Neural progenitor cell (in vitro differentiated cells): ENCODE measurements around the gene GIGYF1. TPM values are rescaled to one million over a fixed set of nuclear protein-coding genes. Genes with fewer than 3 reads are reported as not detected.

Experiments used
- DNase-seq: peaks from one replicate; pipeline ENCODE4 v3.0.0-alpha.2; 2016; ENCODE audit warnings: low spot score
- H2AFZ ChIP-seq: fragments of 200-600 bp; sonication (generic); replicated peaks from 2 replicates; pipeline ENCODE4 v1.6.1; 2016; ENCODE audit warnings: antibody characterized with exemption
- H3F3A ChIP-seq: fragments of 200-600 bp; sonication (generic); 2 replicates; pipeline ENCODE4 v1.6.1; 2016; ENCODE audit warnings: antibody characterized with exemption, low read depth
- H3K27ac ChIP-seq: fragments of 200-600 bp; sonication (generic); 2 replicates; pipeline ENCODE4 v1.5.1; 2016; ENCODE audit warnings: mild to moderate bottlenecking
- H3K27me3 ChIP-seq: fragments of 200-600 bp; sonication (generic); 2 replicates; pipeline ENCODE4 v1.6.1; 2016; ENCODE audit warnings: mild to moderate bottlenecking, moderate library complexity
- H3K36me3 ChIP-seq: fragments of 200-600 bp; sonication (generic); 2 replicates; pipeline ENCODE4 v1.5.1; 2016
- H3K4me1 ChIP-seq: fragments of 200-600 bp; sonication (generic); 2 replicates; pipeline ENCODE4 v1.6.1; 2016; ENCODE audit warnings: mixed run types
- H3K4me2 ChIP-seq: fragments of 200-600 bp; sonication (generic); 2 replicates; pipeline ENCODE4 v1.6.1; 2016
- H3K4me3 ChIP-seq: fragments of 200-600 bp; sonication (generic); 2 replicates; pipeline ENCODE4 v1.5.1; 2016
- H3K79me2 ChIP-seq: fragments of 200-600 bp; sonication (generic); 2 replicates; pipeline ENCODE4 v1.6.1; 2016; ENCODE audit warnings: low read depth
- H3K9ac ChIP-seq: fragments of 200-600 bp; sonication (generic); 2 replicates; pipeline ENCODE4 v1.6.1; 2016
- H3K9me3 ChIP-seq: fragments of 200-600 bp; sonication (generic); 2 replicates; pipeline ENCODE4 v1.5.1; 2016; ENCODE audit warnings: low read depth
- H4K20me1 ChIP-seq: fragments of 200-600 bp; sonication (generic); 2 replicates; pipeline ENCODE4 v1.6.1; 2016; ENCODE audit warnings: low read depth
- H3K27ac Mint-ChIP-seq: 3 replicates; pipeline ENCODE4 v1.8.0; 2021; ENCODE audit warnings: mixed read lengths
- H3K27me3 Mint-ChIP-seq: 2 replicates; pipeline ENCODE4 v1.8.0; 2022; ENCODE audit warnings: low read depth, mild to moderate bottlenecking, inconsistent platforms, moderate library complexity, mixed read lengths; ENCODE audit not compliant: insufficient read depth
- H3K36me3 Mint-ChIP-seq: 3 replicates; pipeline ENCODE4 v1.8.0; 2021; ENCODE audit warnings: mixed read lengths
- H3K4me1 Mint-ChIP-seq: 3 replicates; pipeline ENCODE4 v1.8.0; 2021; ENCODE audit warnings: mixed read lengths
- H3K4me3 Mint-ChIP-seq: 3 replicates; pipeline ENCODE4 v1.8.0; 2021; ENCODE audit warnings: mild to moderate bottlenecking, moderate library complexity, mixed read lengths
- H3K9me3 Mint-ChIP-seq: 3 replicates; pipeline ENCODE4 v1.8.0; 2020; ENCODE audit warnings: mixed read lengths
- CTCF ChIP-seq: fragments of 200-600 bp; sonication (generic); IDR thresholded peaks from 2 replicates; pipeline ENCODE4 v1.5.1; 2017; ENCODE audit warnings: antibody characterized with exemption, mild to moderate bottlenecking
- EZH2 ChIP-seq: fragments of 200-600 bp; sonication (generic); IDR thresholded peaks from 2 replicates; pipeline ENCODE4 v1.6.1; 2017; ENCODE audit warnings: antibody characterized with exemption, mild to moderate bottlenecking, moderate library complexity
- EZH2phosphoT487 ChIP-seq: fragments of 200-600 bp; sonication (generic); IDR thresholded peaks from 2 replicates; pipeline ENCODE4 v1.6.1; 2017; ENCODE audit warnings: antibody characterized with exemption
- total RNA-seq: library from RNA; depleted of rRNA; stranded (reverse); fragments of >200 nt; gene quantifications from 2 replicates; pipeline ENCODE4 v1.2.3, GENCODE V29; 2015; ENCODE audit warnings: low replicate concordance

Gene GIGYF1
- total RNA-seq, 1 donor from 2014 or later, result 24.2 TPM

DNA sequence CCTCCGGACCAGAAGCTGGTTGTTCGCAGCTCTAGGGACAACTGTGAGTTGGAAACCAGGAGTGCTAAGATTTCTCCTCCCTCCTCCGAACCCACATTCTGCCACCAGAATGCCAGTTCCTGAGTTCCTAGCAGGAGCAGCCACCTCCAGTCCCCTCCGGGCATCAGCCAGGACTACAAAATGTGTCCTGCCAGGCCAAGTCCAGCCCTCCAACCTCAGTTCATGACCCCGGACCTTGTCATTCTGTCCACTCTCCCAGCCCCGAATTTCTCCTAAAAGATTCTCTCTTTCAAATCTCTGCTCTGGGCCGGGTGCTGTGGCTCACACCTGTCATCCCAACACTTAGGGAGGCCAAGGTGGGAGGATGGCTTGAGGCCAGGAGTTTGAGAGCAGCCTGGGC lies 41.7 kb upstream of the GIGYF1 start:
- Histone ChIP-seq H3K9me3 (no peaks in the 10 kb centered on the region), H2AFZ (no peak overlapping the region), H3K4me1 (no peaks in the 10 kb centered on the region), H3K4me3 (no peak overlapping the region), H3K27me3 (no peaks in the 10 kb centered on the region), H4K20me1 (no peaks in the 10 kb centered on the region), H3K36me3 (no peaks in the 10 kb centered on the region), H3K79me2 (no peaks in the 10 kb centered on the region), H3K9ac (no peak overlapping the region), H3K4me2 (no peak overlapping the region), H3F3A (no peaks in the 10 kb centered on the region), H3K27ac (no peak overlapping the region)
- no peak for DNase-seq
- H3K36me3 Mint-ChIP-seq, result no peaks in the 10 kb centered on the region
- no peak overlapping the region for H3K4me3 Mint-ChIP-seq
- peaks cover 3% of the 10 kb centered on the region for H3K4me1 Mint-ChIP-seq
- peaks cover 7% of the 10 kb centered on the region for H3K9me3 Mint-ChIP-seq
- TF ChIP-seq EZH2phosphoT487 (no peak), EZH2 (no peak), CTCF (no peak)
- H3K27ac Mint-ChIP-seq, result no peak overlapping the region
- H3K27me3 Mint-ChIP-seq, result peaks cover 6% of the 10 kb centered on the region

- Mint-ChIP-seq H3K4me3 (no peak overlapping the region), H3K36me3 (no peaks in the 10 kb centered on the region)
- no peak overlapping the region for H2AFZ ChIP-seq
These were observed 38.0 kb upstream of the GIGYF1 start for GRCh38 chr7:100731937-100732636.

GRCh38 chr7:100730136-100730800 lies 36.2 kb upstream of the GIGYF1 start:
- Histone ChIP-seq H4K20me1 (no peaks in the 10 kb centered on the region), H3F3A (peaks cover 3% of the 10 kb centered on the region), H3K4me2 (no peak overlapping the region), H3K9ac (no peak overlapping the region), H3K27ac (no peak overlapping the region), H3K4me1 (no peaks in the 10 kb centered on the region), H3K9me3 (no peaks in the 10 kb centered on the region), H2AFZ (no peak overlapping the region), H3K79me2 (no peaks in the 10 kb centered on the region), H3K4me3 (no peak overlapping the region), H3K27me3 (peaks cover 15% of the 10 kb centered on the region), H3K36me3 (no peaks in the 10 kb centered on the region)
- Mint-ChIP-seq H3K4me3 (no peak overlapping the region), H3K4me1 (peaks cover 1% of the 10 kb centered on the region), H3K9me3 (no peaks in the 10 kb centered on the region), H3K36me3 (no peaks in the 10 kb centered on the region), H3K27me3 (peaks cover 12% of the 10 kb centered on the region), H3K27ac (no peak overlapping the region)
- no peak for DNase-seq
- TF ChIP-seq EZH2 (no peak), CTCF (no peak), EZH2phosphoT487 (no peak)

More at GRCh38 chr7:100731937-100732636, 38.0 kb upstream of the GIGYF1 start:
- H3K79me2 ChIP-seq, result no peaks in the 10 kb centered on the region
- no peaks in the 10 kb centered on the region for H3K36me3 ChIP-seq
- H3K27ac ChIP-seq, result no peak overlapping the region
- no peak overlapping the region for H3K4me3 ChIP-seq
- H3K9me3 Mint-ChIP-seq, result no peaks in the 10 kb centered on the region
- no peak overlapping the region for H3K27ac Mint-ChIP-seq
- peaks cover 12% of the 10 kb centered on the region for H3K27me3 Mint-ChIP-seq
- no peaks in the 10 kb centered on the region for H3K4me1 Mint-ChIP-seq
- no peaks in the 10 kb centered on the region for H3K27me3 ChIP-seq
- no peak for TF ChIP-seq EZH2phosphoT487
- no peak for TF ChIP-seq CTCF
- TF ChIP-seq EZH2, result no peak
- DNase-seq, result no peak
- H3F3A ChIP-seq, result no peaks in the 10 kb centered on the region
- no peaks in the 10 kb centered on the region for H3K9me3 ChIP-seq
- H3K4me1 ChIP-seq, result no peaks in the 10 kb centered on the region
- no peak overlapping the region for H3K9ac ChIP-seq
- no peaks in the 10 kb centered on the region for H4K20me1 ChIP-seq
- no peak overlapping the region for H3K4me2 ChIP-seq
